RKO (cell line): Measurements from ENCODE around the gene RBPJL.

Source experiments
- DNase-seq: peaks from one replicate; pipeline ENCODE4 v3.0.0-alpha.2; 2016; ENCODE audit warnings: low spot score

Gene RBPJL

GRCh38 chr20:45293041-45294002 lies 13.3 kb upstream of the RBPJL start:
- DNase-seq: no peak

GRCh38 chr20:45294003-45294368 lies 12.7 kb upstream of the RBPJL start:
- no peak for DNase-seq

GRCh38 chr20:45294659-45295058 lies 12.0 kb upstream of the RBPJL start:
- DNase-seq: no peak

GRCh38 chr20:45297786-45298497 lies 8.7 kb upstream of the RBPJL start:
- no peak for DNase-seq

GRCh38 chr20:45299786-45300185 lies 6.9 kb upstream of the RBPJL start:
- DNase-seq: no peak

GRCh38 chr20:45300961-45301360 lies 5.7 kb upstream of the RBPJL start:
- DNase-seq: peak; percentile 62

- DNase-seq: no peak
These were observed 4.8 kb upstream of the RBPJL start for GRCh38 chr20:45301824-45302271.

GRCh38 chr20:45303586-45304463 lies 2.8 kb upstream of the RBPJL start:
- DNase-seq: peak; percentile 49

GRCh38 chr20:45304464-45304999 lies 2.1 kb upstream of the RBPJL start:
- no peak for DNase-seq

- DNase-seq: no peak
These were observed 1.4 kb upstream of the RBPJL start for GRCh38 chr20:45305262-45305661.

GRCh38 chr20:45307076-45307640 lies 518 bp downstream of the RBPJL start:
- no peak for DNase-seq

GRCh38 chr20:45308117-45308778 lies 1.6 kb downstream of the RBPJL start, which contains the start of gene MATN4:
MATN4 (minus strand) TSS chr20:45308299; CDS start chr20:45305582, 2,717 bp downstream.
- DNase-seq: no peak

- no peak for DNase-seq
These were observed 2.4 kb downstream of the RBPJL start for GRCh38 chr20:45309075-45309474.

- peak; percentile 40 for DNase-seq
These were observed 5.1 kb downstream of the RBPJL start for GRCh38 chr20:45311589-45312211.

- DNase-seq: no peak
These were observed 5.6 kb downstream of the RBPJL start for GRCh38 chr20:45312241-45312640.

- no peak for DNase-seq
These were observed 6.5 kb downstream of the RBPJL start for GRCh38 chr20:45313065-45313695.

- no peak for DNase-seq
These were observed 7.3 kb downstream of the RBPJL start for GRCh38 chr20:45313943-45314342.

- no peak for DNase-seq
These were observed 9.0 kb downstream of the RBPJL start for GRCh38 chr20:45315672-45316071.

- no peak for DNase-seq
These were observed 9.8 kb downstream of the RBPJL start for GRCh38 chr20:45316150-45317080.
